Measurements from ENCODE around the gene CHST11. TPM values are rescaled to one million over a fixed set of nuclear protein-coding genes. Genes with fewer than 3 reads are reported as not detected.

CHST11 gene
- total and polyA plus RNA-seq, 3 donors from 2014 or later: 5.1 to 36.9 (median 23.9) TPM

DNA sequence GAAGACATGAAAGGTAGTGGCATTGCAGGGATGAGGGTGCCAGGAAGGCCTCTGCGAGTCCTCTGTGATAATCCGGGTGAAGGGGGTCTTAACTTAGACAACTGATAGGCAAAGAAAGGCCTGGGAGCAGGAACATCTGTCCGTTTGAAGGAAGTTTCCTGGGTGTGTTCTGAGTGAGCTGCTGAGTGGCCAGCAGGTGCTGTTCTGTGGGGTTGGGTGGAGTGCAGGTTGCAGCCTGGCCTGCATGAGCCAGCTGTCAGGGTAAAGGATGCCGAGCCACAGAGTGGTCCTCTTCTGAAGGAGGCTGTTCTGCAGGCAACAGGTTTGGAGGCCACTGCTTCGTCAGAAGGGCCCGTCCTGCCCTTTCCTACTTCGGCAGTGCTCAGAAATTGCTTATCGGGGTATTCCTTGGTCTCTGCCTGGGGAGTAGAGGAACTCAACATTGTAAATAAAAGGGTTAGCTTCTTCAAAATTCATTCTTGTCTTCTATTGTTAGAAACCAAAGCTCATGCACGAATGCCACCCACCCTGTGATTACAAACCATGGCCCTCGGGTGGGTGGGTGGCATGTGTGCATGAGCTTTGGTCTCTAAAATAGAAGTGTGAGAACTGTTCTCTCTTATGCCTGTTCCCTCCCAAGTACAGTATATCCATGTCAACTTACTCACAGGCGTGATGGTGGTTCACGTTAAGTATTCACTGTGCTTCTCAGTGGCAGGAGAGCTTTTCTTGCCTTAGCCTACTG lies 118.9 kb downstream of the CHST11 start:
- WGBS, 2 donors: 92 to 94% methylated on average over 12 of the region's 12 CpGs
- no peaks in the 10 kb centered on the region for H3K4me1 ChIP-seq
- no peak overlapping the region for H3K4me3 ChIP-seq
- no peaks in the 10 kb centered on the region for H3K9me3 ChIP-seq
- no peak for TF ChIP-seq CTCF (IDR thresholded peaks at IDR 0.05)
- no peak for TF ChIP-seq POLR2A (IDR thresholded peaks at IDR 0.05)
- no peaks in the 10 kb centered on the region for H3K27me3 ChIP-seq
- no peak for DNase-seq
- H3K27ac ChIP-seq: no peak overlapping the region
- no peaks in the 10 kb centered on the region for H3K36me3 ChIP-seq (ENCODE audit: low read depth, missing control alignments)
- intact Hi-C loops (cut with DNase I; ENCODE audit: low total_unique reads): no loop called here

- TF ChIP-seq POLR2A (IDR thresholded peaks at IDR 0.05) (no peak), CTCF (IDR thresholded peaks at IDR 0.05) (no peak)
- H3K27me3 ChIP-seq: no peaks in the 10 kb centered on the region
- no peaks in the 10 kb centered on the region for H3K36me3 ChIP-seq (ENCODE audit: low read depth, missing control alignments)
- intact Hi-C loops (cut with DNase I; ENCODE audit: low total_unique reads): no loop called here
- H3K4me1 ChIP-seq: no peaks in the 10 kb centered on the region
- 98 to 99% methylated on average over 6 of the region's 6 CpGs for WGBS, 2 donors
- DNase-seq: no peak
- H3K27ac ChIP-seq: no peak overlapping the region
- no peak overlapping the region for H3K4me3 ChIP-seq
- no peaks in the 10 kb centered on the region for H3K9me3 ChIP-seq
Observed at GRCh38 chr12:104576187-104576778, 119.5 kb downstream of the CHST11 start.

GRCh38 chr12:104576980-104577580 lies 120.3 kb downstream of the CHST11 start:
- H3K4me3 ChIP-seq: no peak overlapping the region
- no peaks in the 10 kb centered on the region for H3K36me3 ChIP-seq (ENCODE audit: low read depth, missing control alignments)
- H3K27ac ChIP-seq: no peak overlapping the region
- H3K4me1 ChIP-seq: no peaks in the 10 kb centered on the region
- H3K27me3 ChIP-seq: no peaks in the 10 kb centered on the region
- 74 to 84% methylated on average over 6 of the region's 6 CpGs for WGBS, 2 donors
- no peak for DNase-seq
- no peaks in the 10 kb centered on the region for H3K9me3 ChIP-seq
- intact Hi-C loops (cut with DNase I; ENCODE audit: low total_unique reads): no loop called here
- TF ChIP-seq CTCF (IDR thresholded peaks at IDR 0.05) (no peak), POLR2A (IDR thresholded peaks at IDR 0.05) (no peak)

- no peaks in the 10 kb centered on the region for H3K9me3 ChIP-seq
Observed at GRCh38 chr12:104577581-104577981, 120.8 kb downstream of the CHST11 start.

More at GRCh38 chr12:104577581-104577981, 120.8 kb downstream of the CHST11 start:
- H3K27ac ChIP-seq: no peak overlapping the region
- H3K4me3 ChIP-seq: no peak overlapping the region
- H3K36me3 ChIP-seq (ENCODE audit: low read depth, missing control alignments): no peaks in the 10 kb centered on the region
- no peaks in the 10 kb centered on the region for H3K4me1 ChIP-seq
- intact Hi-C loops (cut with DNase I; ENCODE audit: low total_unique reads): no loop called here
- no peak for TF ChIP-seq POLR2A (IDR thresholded peaks at IDR 0.05)
- TF ChIP-seq CTCF (IDR thresholded peaks at IDR 0.05): no peak
- no peak for DNase-seq
- no peaks in the 10 kb centered on the region for H3K27me3 ChIP-seq
- WGBS, 2 donors: 82 to 87% methylated on average over 6 of the region's 6 CpGs
